ENCODE data around the gene SLC44A2. TPM values are rescaled to one million over a fixed set of nuclear protein-coding genes. Genes with fewer than 3 reads are reported as not detected.
"Not testable (repeated sequence)": the region's sequence is repeated elsewhere in the genome, so short reads cannot be mapped to it uniquely, and the experiment has no call there.

The SLC44A2 gene
- total and polyA plus RNA-seq, 2 donors (not counting 1 experiment from before 2014, with no cell fraction given): 91.3 to 173 TPM

DNA sequence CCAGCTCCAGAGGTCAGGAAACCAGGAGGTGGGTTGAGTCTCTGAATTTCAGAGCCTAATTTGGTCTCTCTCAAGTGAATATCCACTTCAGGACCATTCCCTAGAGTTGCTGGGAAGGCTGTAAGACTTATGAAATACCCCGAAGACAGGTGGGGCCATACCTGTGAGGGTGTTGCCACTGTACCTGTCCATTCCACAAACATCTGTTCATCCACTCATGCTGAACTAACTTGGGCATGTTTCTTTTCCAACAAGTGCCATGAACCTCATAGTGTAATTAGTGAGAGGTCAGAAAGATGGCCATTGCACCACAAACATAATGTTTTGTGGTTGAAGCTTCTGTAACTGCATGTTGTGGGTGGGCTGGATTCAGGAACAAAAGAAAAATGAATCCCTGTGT is 36.6 kb downstream of the SLC44A2 start:
- peaks cover 7% of the 10 kb centered on the region for H3K4me1 ChIP-seq (ENCODE audit: control insufficient read depth, extremely low read depth, insufficient read depth, low read length)
- H3K27me3 ChIP-seq (ENCODE audit: control insufficient read depth, insufficient read depth, low read length): no peaks in the 10 kb centered on the region
- H3K9ac ChIP-seq (ENCODE audit: insufficient read depth, low read length): no peak overlapping the region
- no peaks in the 10 kb centered on the region for H3K9me3 ChIP-seq (ENCODE audit: control insufficient read depth, insufficient read depth, low read depth, low read length)
- H3K4me3 ChIP-seq (replicated peaks in 1 of 4; ENCODE audit: control extremely low read depth in 1 of 4, insufficient read depth in 1 of 4, low read depth in 3 of 4, low read length in 4 of 4): no peak overlapping the region
- H2AFZ ChIP-seq (ENCODE audit: low read length): no peak overlapping the region
- peaks cover 3% of the 10 kb centered on the region for H4K20me1 ChIP-seq (ENCODE audit: control insufficient read depth, extremely low read depth, insufficient read depth, low read length)
- peaks cover 2% of the 10 kb centered on the region for H3K36me3 ChIP-seq (ENCODE audit: control insufficient read depth, insufficient read depth, low read length)
- no peak for TF ChIP-seq EZH2 (IDR thresholded peaks at IDR 0.05; ENCODE audit: low read length, missing control alignments)
- TF ChIP-seq, protein P1, sequence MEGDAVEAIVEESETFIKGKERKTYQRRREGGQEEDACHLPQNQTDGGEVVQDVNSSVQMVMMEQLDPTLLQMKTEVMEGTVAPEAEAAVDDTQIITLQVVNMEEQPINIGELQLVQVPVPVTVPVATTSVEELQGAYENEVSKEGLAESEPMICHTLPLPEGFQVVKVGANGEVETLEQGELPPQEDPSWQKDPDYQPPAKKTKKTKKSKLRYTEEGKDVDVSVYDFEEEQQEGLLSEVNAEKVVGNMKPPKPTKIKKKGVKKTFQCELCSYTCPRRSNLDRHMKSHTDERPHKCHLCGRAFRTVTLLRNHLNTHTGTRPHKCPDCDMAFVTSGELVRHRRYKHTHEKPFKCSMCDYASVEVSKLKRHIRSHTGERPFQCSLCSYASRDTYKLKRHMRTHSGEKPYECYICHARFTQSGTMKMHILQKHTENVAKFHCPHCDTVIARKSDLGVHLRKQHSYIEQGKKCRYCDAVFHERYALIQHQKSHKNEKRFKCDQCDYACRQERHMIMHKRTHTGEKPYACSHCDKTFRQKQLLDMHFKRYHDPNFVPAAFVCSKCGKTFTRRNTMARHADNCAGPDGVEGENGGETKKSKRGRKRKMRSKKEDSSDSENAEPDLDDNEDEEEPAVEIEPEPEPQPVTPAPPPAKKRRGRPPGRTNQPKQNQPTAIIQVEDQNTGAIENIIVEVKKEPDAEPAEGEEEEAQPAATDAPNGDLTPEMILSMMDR (conservative IDR thresholded peaks at IDR 0.05 in 1 of 2, IDR thresholded peaks at IDR 0.05 in 1 of 2; ENCODE audit: low read depth in 1 of 2, low read length in 2 of 2): no peak
- H3K79me2 ChIP-seq (ENCODE audit: control insufficient read depth, insufficient read depth, low read length): peaks cover 96% of the 10 kb centered on the region
- DNase-seq (ENCODE audit: low read depth in 2 of 2): no peak
- no peak overlapping the region for H3K4me2 ChIP-seq (ENCODE audit: extremely low read depth, insufficient read depth, low read length)
- H3K27ac ChIP-seq (ENCODE audit: insufficient read depth, low read length): no peak overlapping the region

DNA sequence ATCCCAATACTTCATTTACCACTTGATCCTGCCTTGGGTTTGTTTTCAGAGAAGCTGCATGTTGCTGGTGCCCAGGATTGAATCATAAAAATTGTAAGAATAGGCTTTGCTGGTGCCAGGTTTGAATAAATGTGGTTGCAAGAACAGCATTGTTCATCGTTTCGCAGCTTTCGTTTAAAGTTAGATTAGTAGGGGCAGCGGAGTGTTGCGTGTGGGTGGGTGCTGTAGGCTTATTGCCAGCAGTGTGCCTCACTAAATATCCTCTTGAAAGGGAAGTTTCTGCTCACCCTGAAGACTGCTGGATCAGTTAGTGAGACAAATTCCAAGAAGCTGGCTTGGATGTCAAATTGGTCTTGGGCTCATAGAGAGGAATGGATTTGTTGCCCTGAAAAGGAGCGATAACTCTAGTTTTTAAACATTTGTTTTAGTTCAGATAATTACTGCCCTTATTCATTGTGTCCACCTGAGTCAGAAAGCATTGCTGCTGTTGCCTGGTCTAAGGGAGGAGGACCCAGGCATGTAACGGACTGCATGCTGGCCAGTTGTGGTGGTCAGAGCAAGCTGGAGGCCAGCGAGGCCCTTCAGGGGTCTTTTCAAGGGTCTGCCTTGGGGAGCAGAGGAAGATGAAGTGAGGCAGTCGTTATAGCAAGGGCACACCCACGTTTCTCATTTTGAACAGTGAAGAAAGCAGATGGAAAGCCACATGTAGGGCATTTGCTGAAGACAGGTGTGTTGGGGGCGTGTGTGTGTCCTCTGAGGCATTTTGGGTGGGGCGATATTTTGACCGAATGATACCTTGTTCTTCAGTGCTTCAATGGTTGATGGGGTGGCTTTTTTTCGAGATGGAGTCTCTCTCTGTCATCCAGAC is 37.3 kb downstream of the SLC44A2 start:
- no peak overlapping the region for H3K27ac ChIP-seq (ENCODE audit: insufficient read depth, low read length)
- H4K20me1 ChIP-seq (ENCODE audit: control insufficient read depth, extremely low read depth, insufficient read depth, low read length): peaks cover 3% of the 10 kb centered on the region
- DNase-seq (ENCODE audit: low read depth in 2 of 2): peak in 1 of 2 donors; percentile 81
- H3K4me1 ChIP-seq (ENCODE audit: control insufficient read depth, extremely low read depth, insufficient read depth, low read length): peaks cover 8% of the 10 kb centered on the region
- no peaks in the 10 kb centered on the region for H3K27me3 ChIP-seq (ENCODE audit: control insufficient read depth, insufficient read depth, low read length)
- H3K36me3 ChIP-seq (ENCODE audit: control insufficient read depth, insufficient read depth, low read length): peaks cover 2% of the 10 kb centered on the region
- H3K9ac ChIP-seq (ENCODE audit: insufficient read depth, low read length): no peak overlapping the region
- H3K79me2 ChIP-seq (ENCODE audit: control insufficient read depth, insufficient read depth, low read length): peaks cover 96% of the 10 kb centered on the region
- no peak overlapping the region for H3K4me3 ChIP-seq (replicated peaks in 1 of 4; ENCODE audit: control extremely low read depth in 1 of 4, insufficient read depth in 1 of 4, low read depth in 3 of 4, low read length in 4 of 4)
- H2AFZ ChIP-seq (ENCODE audit: low read length): no peak overlapping the region
- TF ChIP-seq, protein P1 (conservative IDR thresholded peaks at IDR 0.05 in 1 of 2, IDR thresholded peaks at IDR 0.05 in 1 of 2; ENCODE audit: low read depth in 1 of 2, low read length in 2 of 2): no peak
- no peak for TF ChIP-seq EZH2 (IDR thresholded peaks at IDR 0.05; ENCODE audit: low read length, missing control alignments)
- H3K4me2 ChIP-seq (ENCODE audit: extremely low read depth, insufficient read depth, low read length): no peak overlapping the region
- no peaks in the 10 kb centered on the region for H3K9me3 ChIP-seq (ENCODE audit: control insufficient read depth, insufficient read depth, low read depth, low read length)

DNA sequence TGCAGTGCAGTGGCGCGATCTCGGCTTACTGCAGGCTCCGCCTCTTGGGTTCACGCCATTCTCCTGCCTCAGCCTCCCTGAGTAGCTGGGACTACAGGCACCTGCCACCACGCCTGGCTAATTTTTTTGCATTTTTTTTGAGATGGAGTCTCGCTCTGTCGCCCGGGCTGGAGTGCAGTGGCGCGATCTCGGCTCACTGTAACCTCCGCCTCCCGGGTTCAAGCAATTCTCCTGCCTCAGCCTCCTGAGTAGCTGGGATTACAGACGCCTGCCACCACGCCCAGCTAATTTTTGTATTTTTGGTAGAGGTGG is 37.9 kb downstream of the SLC44A2 start:
- H3K9ac ChIP-seq (ENCODE audit: insufficient read depth, low read length); H3K27me3 ChIP-seq (ENCODE audit: control insufficient read depth, insufficient read depth, low read length); H3K27ac ChIP-seq (ENCODE audit: insufficient read depth, low read length); H4K20me1 ChIP-seq (ENCODE audit: control insufficient read depth, extremely low read depth, insufficient read depth, low read length); DNase-seq (ENCODE audit: low read depth in 2 of 2); H2AFZ ChIP-seq (ENCODE audit: low read length); H3K4me3 ChIP-seq (replicated peaks in 1 of 4; ENCODE audit: control extremely low read depth in 1 of 4, insufficient read depth in 1 of 4, low read depth in 3 of 4, low read length in 4 of 4); H3K4me2 ChIP-seq (ENCODE audit: extremely low read depth, insufficient read depth, low read length); H3K36me3 ChIP-seq (ENCODE audit: control insufficient read depth, insufficient read depth, low read length); H3K9me3 ChIP-seq (ENCODE audit: control insufficient read depth, insufficient read depth, low read depth, low read length): not testable (repeated sequence)
- Histone ChIP-seq H3K4me1 (ENCODE audit: control insufficient read depth, extremely low read depth, insufficient read depth, low read length) (peaks cover 13% of the 10 kb centered on the region), H3K79me2 (ENCODE audit: control insufficient read depth, insufficient read depth, low read length) (peaks cover 96% of the 10 kb centered on the region)

Data from fibroblast of lung (primary cell).